Activated CD8-positive, alpha-beta memory T cell treated with anti-CD3 and anti-CD28 coated beads for 48 hours (primary cell): Measurements from ENCODE around the gene SFXN5.

Experiments
- DNase-seq, 3 experiments: peaks; one replicate each; pipeline ENCODE4 v3.0.0-alpha.2; 2020; ENCODE audit warnings: low read depth in 2 of 3, low spot score in 2 of 3

SFXN5 gene

GRCh38 chr2:73021371-73022010 is 50.0 kb downstream of the SFXN5 start:
- DNase-seq = no peak

GRCh38 chr2:73020657-73021370 is 50.7 kb downstream of the SFXN5 start:
- DNase-seq = no peak

- DNase-seq = no peak
Observed at GRCh38 chr2:73020306-73020656, 51.2 kb downstream of the SFXN5 start.

GRCh38 chr2:73018188-73018825 is 53.2 kb downstream of the SFXN5 start:
- no peak for DNase-seq

GRCh38 chr2:73013936-73014335 is 57.6 kb downstream of the SFXN5 start:
- no peak for DNase-seq

DNA sequence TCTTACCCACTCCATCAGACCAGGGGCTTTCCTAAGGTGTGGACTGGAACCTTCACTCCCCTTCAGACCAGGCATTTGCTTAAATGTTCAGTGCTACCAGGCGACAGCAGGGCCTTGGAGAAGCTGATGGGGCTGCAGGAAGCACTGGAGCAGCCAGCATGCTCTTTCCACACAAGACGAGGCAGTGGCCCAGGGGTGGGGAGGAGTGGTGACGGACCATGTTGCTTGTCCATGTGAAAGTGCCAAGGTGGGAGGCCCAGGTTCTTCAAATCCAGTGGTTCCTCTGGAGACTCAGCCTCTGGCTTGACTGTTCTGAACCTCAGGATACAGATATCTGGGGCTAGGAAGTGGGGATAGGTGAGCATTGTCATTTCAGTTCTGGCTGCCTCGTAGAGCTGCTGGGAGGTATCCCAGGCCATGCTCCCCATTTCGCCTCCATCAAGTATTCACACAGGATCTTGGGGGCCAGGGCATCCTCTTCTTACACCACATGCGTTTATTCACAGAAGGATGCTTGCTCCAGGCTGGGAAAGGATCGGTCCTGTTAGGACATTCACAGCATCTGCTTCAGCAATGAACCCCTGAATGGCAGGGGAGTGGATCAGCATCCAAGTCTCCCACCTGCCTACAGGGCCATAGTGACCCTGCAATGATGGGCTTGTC is 62.2 kb downstream of the SFXN5 start:
- DNase-seq = no peak

DNA sequence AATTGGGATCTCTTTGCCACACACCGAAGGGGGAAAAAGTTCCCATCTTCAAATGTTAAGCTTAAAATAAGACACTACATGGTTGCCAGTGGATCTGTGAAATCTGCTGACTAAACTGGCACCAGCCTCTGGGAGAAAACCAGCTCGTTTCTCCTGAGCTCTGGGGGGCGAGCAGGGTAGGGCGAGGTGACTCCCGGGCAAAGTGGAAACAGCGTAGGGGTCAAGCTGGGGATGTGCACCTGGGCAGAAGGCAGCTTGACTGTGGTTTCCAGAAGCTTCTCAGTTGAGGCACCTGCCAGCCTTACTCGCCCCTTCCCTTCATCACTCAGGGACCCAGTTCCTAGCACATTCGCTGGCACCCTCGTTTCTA is 62.8 kb downstream of the SFXN5 start:
- DNase-seq = no peak

GRCh38 chr2:73007991-73008765 is 63.3 kb downstream of the SFXN5 start:
- DNase-seq = no peak

GRCh38 chr2:73006969-73007710 is 64.4 kb downstream of the SFXN5 start:
- DNase-seq = no peak

DNA sequence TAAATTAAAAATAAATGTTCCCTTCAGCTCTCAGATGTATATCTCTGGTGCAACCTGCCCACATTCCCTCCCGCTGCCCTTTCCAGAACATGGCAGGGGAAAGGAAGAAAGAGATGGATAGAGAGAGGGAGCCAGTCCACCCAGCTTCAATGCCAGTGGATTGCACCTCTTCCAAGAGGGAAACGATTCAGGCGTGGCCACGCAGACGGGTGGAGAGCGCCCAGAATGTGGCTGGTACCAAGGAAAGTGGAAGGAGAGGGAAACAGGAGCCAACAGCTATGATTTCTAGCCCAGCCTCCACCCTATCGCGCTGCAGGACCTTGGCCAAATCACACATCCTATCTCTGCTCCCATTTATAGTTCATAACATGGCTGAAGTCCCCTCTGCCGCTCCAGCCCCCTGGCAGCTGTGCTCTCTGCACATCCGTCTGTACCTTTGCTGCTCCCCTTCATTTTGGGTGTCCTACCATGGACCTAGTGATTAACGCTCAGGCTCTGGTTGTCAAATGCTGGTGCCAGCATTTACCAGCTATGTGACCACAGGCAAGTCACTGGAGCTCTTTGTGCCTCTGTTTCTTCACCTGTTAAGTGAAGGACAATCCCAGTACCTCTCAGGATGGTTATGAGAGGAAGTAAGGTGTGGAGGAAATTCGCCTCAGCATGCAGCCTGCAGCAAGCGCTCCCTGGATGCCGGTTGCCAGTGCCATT is 66.5 kb downstream of the SFXN5 start:
- DNase-seq = no peak

GRCh38 chr2:73004466-73004865 is 67.0 kb downstream of the SFXN5 start:
- no peak for DNase-seq

DNA sequence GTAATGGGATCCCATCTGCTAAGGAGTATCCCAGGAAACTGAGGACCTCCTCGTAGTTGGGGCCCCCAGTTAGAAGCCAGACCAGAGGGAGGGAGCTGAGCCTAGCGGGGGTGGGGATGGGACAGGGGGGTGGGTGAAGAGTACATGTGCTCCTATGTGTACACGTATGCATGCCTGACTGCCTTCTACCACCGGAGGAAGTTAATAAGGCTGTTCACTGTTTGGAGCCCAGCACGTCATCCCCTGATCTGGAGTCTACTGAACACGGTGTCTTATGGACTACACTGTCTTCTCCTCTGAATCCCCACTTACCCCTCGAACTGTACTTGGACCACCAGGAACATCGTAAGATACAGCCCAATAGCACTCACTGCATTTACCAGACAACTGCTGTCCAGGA is 68.5 kb downstream of the SFXN5 start:
- no peak for DNase-seq

DNA sequence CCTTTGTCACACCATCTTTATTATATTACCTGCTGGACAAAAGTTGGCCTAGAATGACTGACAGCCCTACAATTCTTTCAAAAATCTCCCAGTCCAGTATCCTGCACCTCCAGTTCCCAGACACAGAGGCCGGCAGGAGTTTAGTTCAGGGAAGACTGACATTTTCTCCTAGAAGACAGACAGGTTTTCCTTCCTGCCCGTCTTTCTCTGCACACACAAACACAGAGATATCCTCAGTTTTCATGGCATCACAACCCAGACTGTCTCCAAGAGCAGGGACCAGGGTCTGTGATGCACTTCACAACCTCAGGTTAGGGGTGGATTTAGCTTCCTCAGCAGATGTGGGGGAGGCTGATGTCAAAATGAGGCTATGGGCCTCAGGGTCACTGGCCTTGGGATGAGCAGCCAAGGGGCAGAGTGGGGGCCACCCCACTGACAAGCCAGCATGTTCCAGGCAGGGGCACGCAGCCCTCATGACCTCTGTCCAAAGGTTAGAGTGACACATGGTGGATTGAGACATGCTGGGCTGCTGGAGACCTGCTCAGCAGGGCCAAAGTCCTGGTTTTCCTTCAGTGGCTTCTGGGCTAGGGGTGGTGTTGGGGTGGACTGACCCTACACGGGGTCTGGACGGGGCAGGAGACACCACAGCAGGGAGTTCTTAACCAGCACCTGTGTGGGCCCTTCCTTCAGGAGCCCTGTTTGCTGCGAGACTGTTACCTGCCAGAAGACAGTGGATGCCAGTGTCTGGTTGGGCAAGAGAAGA is 70.5 kb downstream of the SFXN5 start:
- no peak for DNase-seq

GRCh38 chr2:72999729-73000725 is 71.5 kb downstream of the SFXN5 start:
- no peak for DNase-seq

- DNase-seq = no peak
Observed at GRCh38 chr2:72998724-72999123, 72.8 kb downstream of the SFXN5 start.

- no peak for DNase-seq
Observed at GRCh38 chr2:72998234-72998651, 73.3 kb downstream of the SFXN5 start.

DNA sequence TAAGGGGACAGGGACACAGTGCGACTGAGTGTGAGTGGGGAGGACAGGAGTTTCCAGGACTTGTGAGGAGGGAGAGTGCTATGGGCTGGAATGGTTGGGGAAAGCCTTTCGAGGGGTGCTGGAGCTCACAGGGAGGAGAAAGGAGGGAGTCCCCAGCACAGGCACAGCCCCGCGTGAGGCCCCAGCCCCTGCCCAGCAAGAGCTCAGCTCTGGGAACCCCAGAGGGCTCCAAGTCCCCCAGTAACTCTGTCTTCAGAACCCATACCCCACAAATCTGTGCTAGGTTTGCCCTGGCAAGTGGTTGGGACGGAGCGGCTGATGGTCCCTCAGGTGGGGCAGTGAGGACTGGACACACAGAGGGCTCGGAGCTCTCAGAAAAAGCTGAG is 75.4 kb downstream of the SFXN5 start:
- no peak for DNase-seq
